Neural cell (in vitro differentiated cells): Measurements from ENCODE around the gene BCS1L.

Experiments used
- CTCF ChIP-seq: fragments of 450-650 bp; IDR thresholded peaks from 2 replicates; pipeline ENCODE4 v1.5.1; 2014; ENCODE audit warnings: antibody characterized with exemption, mild to moderate bottlenecking, moderate library complexity; ENCODE audit not compliant: poor library complexity, severe bottlenecking
- SMC3 ChIP-seq: fragments of 450-650 bp; conservative IDR thresholded peaks from 2 replicates; pipeline ENCODE4 v1.6.1; 2014; ENCODE audit warnings: antibody characterized with exemption, mild to moderate bottlenecking, moderate library complexity; ENCODE audit not compliant: poor library complexity
- TAF1 ChIP-seq: IDR thresholded peaks from 2 replicates; pipeline ENCODE4 v1.6.1; 2012; ENCODE audit warnings: low read depth

- no peak for TF ChIP-seq CTCF
- TF ChIP-seq SMC3 = no peak
- no peak for TF ChIP-seq TAF1
Measured at GRCh38 chr2:218642786-218643185, 16.7 kb upstream of the BCS1L start.
